Measurements from ENCODE around the gene EID2.

The EID2 gene

DNA sequence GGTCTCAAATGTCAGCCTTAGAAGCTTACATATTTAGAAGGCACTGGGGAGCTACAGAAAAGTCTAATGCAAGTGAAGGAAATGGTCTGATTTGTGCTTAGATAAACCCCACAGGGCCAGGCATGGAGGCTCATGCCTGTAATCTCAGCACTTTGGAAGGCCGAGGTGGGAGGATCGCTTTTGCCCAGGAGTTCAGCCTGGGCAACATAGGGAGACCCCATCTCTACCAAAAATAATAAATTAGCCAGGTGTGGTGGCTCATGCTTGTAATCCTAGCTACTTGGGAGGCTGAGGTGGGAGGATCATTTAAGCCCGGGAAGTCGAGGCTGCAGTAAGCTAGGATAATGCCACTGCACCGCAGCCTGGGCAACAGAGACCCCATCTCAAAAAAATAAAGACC, 43.9 kb downstream of the EID2 start:
- peaks cover 26 to 27% of the 10 kb centered on the region in 2 donors for H3K27me3 ChIP-seq (ENCODE audit: control insufficient read depth in 2 of 2, insufficient read depth in 2 of 2, low read length in 2 of 2)
- H3K36me3 ChIP-seq (ENCODE audit: control insufficient read depth in 2 of 2, insufficient read depth in 2 of 2, low read length in 2 of 2) = peaks cover 0 to under 1% of the 10 kb centered on the region in 2 donors
- no peak overlapping the region for H3K9ac ChIP-seq (ENCODE audit: low read depth in 1 of 2, low read length in 2 of 2)
- H3K4me1 ChIP-seq (ENCODE audit: control insufficient read depth in 2 of 2, insufficient read depth in 2 of 2, low read length in 2 of 2) = peaks cover 6 to 8% of the 10 kb centered on the region in 2 donors
- H3K9me3 ChIP-seq (ENCODE audit: control insufficient read depth in 2 of 2, low read length in 2 of 2) = no peaks in the 10 kb centered on the region
- H3K27ac ChIP-seq (ENCODE audit: low read depth in 2 of 2, low read length in 2 of 2) = no peak overlapping the region
- H3K4me3 ChIP-seq (ENCODE audit: low read length in 2 of 2) = no peak overlapping the region

DNA sequence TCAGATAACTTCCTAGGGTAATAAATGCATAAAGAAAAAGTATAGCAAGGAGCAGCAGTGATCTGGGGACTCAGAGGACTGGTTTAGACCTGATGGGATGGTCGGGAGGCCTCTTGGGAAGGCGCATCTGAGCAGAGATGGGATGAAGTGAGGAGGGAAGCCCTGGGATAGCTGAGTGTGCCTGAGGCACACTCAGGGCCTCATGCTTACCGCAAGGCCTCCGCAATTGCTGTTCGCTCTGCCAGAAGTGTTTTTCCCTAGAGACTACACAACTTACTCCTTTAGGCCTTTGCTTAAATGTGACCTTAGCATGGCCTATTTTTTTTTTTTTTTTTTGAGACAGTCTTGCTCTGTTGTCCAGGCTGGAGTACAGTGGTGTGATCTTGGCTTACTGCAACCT, 45.3 kb downstream of the EID2 start:
- Histone ChIP-seq H3K9me3 (ENCODE audit: control insufficient read depth in 2 of 2, low read length in 2 of 2) (no peaks in the 10 kb centered on the region), H3K36me3 (ENCODE audit: control insufficient read depth in 2 of 2, insufficient read depth in 2 of 2, low read length in 2 of 2) (peaks cover 2 to 10% of the 10 kb centered on the region in 2 donors), H3K27ac (ENCODE audit: low read depth in 2 of 2, low read length in 2 of 2) (no peak overlapping the region), H3K9ac (ENCODE audit: low read depth in 1 of 2, low read length in 2 of 2) (no peak overlapping the region), H3K4me1 (ENCODE audit: control insufficient read depth in 2 of 2, insufficient read depth in 2 of 2, low read length in 2 of 2) (peaks cover 6 to 8% of the 10 kb centered on the region in 2 donors), H3K4me3 (ENCODE audit: low read length in 2 of 2) (no peak overlapping the region), H3K27me3 (ENCODE audit: control insufficient read depth in 2 of 2, insufficient read depth in 2 of 2, low read length in 2 of 2) (peaks cover 17% of the 10 kb centered on the region in 2 donors)

DNA sequence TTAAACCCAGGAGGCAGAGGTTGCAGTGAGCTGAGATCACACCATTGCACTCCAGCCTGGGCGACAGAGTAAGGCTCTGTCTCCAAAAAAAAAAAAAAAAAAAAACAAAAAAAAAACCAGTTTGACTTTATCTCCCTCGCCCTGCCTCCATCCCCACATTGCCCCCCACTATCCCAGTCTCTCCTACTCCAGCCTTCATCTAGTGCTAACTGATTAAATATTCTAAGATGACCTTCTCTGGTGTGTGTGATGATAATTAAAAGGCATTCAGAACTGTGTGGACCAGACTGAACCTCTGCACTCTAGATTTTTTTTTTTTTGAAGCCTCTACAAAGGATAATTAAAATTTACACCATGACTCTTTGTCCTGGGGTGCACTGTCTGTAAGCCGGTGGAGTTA, 47.2 kb downstream of the EID2 start:
- no peak overlapping the region for H3K4me3 ChIP-seq (ENCODE audit: low read length in 2 of 2)
- no peak overlapping the region for H3K9ac ChIP-seq (ENCODE audit: low read depth in 1 of 2, low read length in 2 of 2)
- H3K36me3 ChIP-seq (ENCODE audit: control insufficient read depth in 2 of 2, insufficient read depth in 2 of 2, low read length in 2 of 2) = peaks cover 15 to 28% of the 10 kb centered on the region in 2 donors
- peaks cover under 1 to 3% of the 10 kb centered on the region in 2 donors for H3K27me3 ChIP-seq (ENCODE audit: control insufficient read depth in 2 of 2, insufficient read depth in 2 of 2, low read length in 2 of 2)
- no peaks in the 10 kb centered on the region for H3K4me1 ChIP-seq (ENCODE audit: control insufficient read depth in 2 of 2, insufficient read depth in 2 of 2, low read length in 2 of 2)
- no peak overlapping the region for H3K27ac ChIP-seq (ENCODE audit: low read depth in 2 of 2, low read length in 2 of 2)
- H3K9me3 ChIP-seq (ENCODE audit: control insufficient read depth in 2 of 2, low read length in 2 of 2) = no peaks in the 10 kb centered on the region

DNA sequence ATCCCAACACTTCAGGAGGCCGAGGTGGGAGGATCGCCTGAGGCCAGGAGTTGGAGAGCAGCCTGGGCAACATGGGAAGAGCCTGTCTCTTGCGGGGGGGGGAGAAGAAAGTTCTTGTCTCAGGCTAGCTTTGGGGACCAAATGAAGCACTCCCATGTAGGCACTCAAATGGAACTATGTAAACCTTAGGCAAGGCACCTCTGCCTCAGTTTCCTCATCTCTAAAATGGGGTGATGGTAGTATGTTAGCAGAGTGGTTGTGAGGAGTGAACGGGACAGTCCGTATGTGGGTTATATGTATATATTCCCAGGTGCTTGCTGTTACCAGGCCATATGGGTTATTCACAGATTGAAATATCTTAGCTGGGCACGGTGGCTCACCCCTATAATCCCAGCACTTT, 47.7 kb downstream of the EID2 start:
- H3K27me3 ChIP-seq (ENCODE audit: control insufficient read depth in 2 of 2, insufficient read depth in 2 of 2, low read length in 2 of 2) = peaks cover 0 to 3% of the 10 kb centered on the region in 2 donors
- no peaks in the 10 kb centered on the region for H3K4me1 ChIP-seq (ENCODE audit: control insufficient read depth in 2 of 2, insufficient read depth in 2 of 2, low read length in 2 of 2)
- no peak overlapping the region for H3K9ac ChIP-seq (ENCODE audit: low read depth in 1 of 2, low read length in 2 of 2)
- H3K27ac ChIP-seq (ENCODE audit: low read depth in 2 of 2, low read length in 2 of 2) = no peak overlapping the region
- H3K36me3 ChIP-seq (ENCODE audit: control insufficient read depth in 2 of 2, insufficient read depth in 2 of 2, low read length in 2 of 2) = peaks cover 16 to 28% of the 10 kb centered on the region in 2 donors
- H3K9me3 ChIP-seq (ENCODE audit: control insufficient read depth in 2 of 2, low read length in 2 of 2) = no peaks in the 10 kb centered on the region
- no peak overlapping the region for H3K4me3 ChIP-seq (ENCODE audit: low read length in 2 of 2)

DNA sequence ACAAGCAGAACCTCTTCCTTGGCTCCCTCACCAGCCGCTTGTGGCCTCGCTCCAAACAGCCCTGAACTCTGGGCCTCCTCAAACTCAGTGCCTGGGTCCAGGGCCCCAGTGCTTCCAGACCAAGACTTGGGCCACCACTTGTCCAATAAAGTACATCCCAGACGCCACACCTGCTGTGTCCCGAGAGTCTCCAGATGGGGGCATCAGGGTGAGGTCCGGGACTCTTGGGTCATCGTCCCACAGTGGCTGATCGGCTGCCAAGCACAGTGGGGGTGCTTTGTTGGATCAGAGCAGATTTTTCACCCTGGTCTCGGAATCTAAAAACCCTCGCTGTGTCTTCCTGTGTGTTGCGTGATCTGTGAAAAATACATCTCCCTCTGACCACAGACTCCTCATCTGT, 50.2 kb downstream of the EID2 start:
- peaks cover 19 to 43% of the 10 kb centered on the region in 2 donors for H3K36me3 ChIP-seq (ENCODE audit: control insufficient read depth in 2 of 2, insufficient read depth in 2 of 2, low read length in 2 of 2)

More for the DNA sequence above, 50.2 kb downstream of the EID2 start:
- no peaks in the 10 kb centered on the region for H3K9me3 ChIP-seq (ENCODE audit: control insufficient read depth in 2 of 2, low read length in 2 of 2)
- H3K9ac ChIP-seq (ENCODE audit: low read depth in 1 of 2, low read length in 2 of 2) = no peak overlapping the region
- H3K27me3 ChIP-seq (ENCODE audit: control insufficient read depth in 2 of 2, insufficient read depth in 2 of 2, low read length in 2 of 2) = no peaks in the 10 kb centered on the region
- H3K4me1 ChIP-seq (ENCODE audit: control insufficient read depth in 2 of 2, insufficient read depth in 2 of 2, low read length in 2 of 2) = no peaks in the 10 kb centered on the region
- no peak overlapping the region for H3K4me3 ChIP-seq (ENCODE audit: low read length in 2 of 2)
- no peak overlapping the region for H3K27ac ChIP-seq (ENCODE audit: low read depth in 2 of 2, low read length in 2 of 2)
